Measurements from ENCODE around the gene CERS1.

The CERS1 gene

GRCh38 chr19:18869023-18869618, 26.8 kb downstream of the CERS1 start:
- no peak for DNase-seq

DNA sequence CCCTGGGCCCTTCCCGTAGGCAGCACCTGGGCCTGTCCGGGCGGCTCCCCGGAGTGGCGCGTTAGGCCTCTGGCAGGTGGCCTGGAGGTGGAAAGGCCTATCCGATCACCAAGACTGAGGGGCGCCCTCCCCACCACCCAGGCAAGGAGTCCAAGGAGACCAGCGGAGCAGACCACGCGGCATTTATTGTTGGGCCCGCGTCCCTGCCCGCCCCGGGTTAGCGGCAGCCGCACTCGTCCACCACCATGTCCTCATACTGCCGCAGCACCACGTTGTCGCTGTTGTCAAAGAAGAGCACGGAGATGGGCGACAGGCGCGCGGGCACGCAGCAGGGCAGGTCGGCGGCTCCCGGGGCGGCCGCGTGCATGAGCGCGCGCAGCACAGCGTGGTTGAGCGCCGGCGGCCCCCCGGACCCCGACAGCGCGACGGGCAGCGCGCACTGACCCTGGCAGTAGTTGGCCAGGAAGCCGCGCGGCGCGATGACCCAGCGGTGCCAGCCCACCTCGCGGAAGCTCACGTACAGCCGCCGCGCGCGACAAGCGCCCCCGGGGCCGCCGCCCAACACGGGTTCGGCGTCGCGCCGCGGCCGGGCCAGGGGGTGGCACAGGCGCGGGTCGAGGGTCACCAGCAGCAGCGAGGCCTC, 27.5 kb downstream of the CERS1 start:
- DNase-seq: no peak

DNA sequence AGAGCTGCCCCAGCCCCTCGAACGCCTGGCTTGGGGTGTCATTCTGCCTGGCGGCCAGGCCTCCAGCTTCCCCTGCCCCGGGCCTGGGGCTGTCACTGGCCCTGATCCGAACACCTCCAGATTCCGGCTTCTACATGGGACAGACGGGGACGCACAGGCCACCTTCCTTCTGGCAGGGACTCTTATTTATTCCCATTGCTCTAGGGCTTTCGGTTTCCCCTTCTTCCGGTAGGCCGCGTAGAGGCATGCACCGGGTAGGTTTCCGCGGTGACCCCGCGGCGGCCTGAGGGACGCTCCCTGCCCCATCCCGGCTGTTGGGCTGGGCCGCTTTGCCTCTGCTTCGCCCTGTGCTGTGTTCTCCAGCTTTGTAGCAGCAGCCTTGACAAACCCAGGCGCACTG, 28.2 kb downstream of the CERS1 start:
- no peak for DNase-seq

DNA sequence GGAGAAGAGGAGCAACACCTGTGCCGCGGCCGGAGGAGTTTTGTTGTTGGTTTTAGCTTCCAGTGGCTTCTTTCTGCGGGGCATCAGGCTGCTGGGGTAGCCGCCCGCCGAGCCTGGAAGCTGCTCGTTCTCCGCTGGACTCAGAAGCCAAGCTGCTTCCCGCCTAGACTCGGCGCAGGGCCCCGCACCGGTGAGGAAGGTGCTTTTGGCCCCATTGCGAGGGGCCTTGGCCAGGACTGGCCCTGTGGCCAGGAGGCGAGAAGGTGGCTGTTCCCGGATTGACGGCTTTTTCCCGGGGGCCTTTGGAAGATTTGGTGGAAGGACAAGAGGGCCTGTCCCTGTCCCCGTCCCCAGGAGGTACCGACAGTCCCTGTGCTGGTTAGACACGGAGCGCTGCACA, 28.8 kb downstream of the CERS1 start:
- DNase-seq: no peak

DNA sequence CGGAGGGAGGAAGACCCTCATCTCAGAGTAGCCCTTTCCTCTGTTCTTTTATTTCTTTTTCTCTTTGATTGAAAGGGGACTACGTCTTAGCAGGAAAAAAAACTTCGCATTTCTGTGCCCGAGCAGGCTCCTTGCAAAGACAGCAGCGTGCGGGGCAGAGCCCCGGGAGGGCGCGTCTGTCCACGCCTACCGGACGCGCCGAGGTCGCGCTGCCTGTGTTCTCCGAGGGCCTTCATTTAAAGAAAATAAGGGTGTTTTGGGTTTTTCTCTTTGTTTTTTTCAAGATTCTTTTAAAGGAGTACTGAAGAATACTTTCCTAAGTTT, 29.2 kb downstream of the CERS1 start:
- DNase-seq: no peak

- peak; percentile 64 for DNase-seq
Observed at GRCh38 chr19:18865973-18866799, 29.8 kb downstream of the CERS1 start.

DNA sequence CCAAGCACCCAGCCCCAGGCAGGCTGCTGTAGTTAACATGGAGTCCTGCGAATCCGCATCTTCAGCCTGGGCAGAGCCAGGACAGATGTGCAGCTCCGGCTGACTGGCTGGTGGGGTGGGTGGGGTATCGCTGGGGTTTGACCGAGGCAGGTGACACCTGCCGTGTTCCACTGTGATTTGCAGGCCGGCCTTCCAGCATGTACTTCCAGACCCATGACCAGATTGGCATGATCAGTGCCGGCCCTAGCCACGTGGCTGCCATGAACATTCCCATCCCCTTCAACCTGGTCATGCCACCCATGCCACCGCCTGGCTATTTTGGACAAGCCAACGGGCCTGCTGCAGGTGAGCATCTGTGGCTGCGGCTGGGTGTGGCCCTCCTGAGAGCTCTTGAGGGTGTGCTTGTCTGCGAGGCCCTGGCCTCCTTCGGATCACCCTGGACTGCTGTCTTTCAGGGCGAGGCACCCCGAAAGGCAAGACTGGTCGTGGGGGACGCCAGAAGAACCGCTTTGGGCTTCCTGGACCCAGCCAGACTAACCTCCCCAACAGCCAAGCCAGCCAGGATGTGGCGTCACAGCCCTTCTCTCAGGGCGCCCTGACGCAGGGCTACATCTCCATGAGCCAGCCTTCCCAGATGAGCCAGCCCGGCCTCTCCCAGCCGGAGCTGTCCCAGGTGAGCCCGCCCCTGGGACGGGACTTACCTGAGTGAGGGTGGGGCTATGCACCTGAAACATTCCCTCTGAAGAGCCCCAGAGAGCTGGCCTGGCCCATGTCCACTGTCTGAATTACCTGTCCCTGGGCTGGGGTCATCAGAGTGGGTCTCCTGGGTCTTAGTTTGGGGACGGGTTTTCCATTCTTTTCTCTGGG, 30.6 kb downstream of the CERS1 start:
- DNase-seq: no peak

DNA sequence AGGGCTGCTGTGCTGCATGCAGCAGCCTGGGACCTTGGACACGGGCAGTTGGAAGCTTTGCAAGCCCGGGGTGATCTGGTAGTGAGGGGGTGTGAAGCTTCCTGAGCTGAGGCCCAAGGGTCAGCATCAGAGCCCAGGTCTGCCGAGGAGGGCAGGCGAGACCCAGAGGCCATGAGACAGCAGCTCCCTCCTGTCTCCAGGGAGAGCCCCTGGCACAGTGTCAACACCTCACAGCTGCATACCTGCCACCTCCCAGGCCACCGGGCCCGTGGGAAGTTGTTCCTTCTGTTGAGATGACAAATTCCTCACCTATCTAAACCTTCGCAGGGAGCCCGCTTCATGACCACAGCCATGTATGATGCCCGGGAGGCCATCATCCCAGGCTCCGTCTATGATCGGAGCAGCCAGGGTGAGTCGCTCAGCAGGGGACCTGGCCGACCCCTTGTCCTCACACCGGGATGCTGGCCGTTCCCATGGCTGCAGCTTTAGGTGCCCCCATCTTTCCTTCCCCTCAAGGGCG, 32.1 kb downstream of the CERS1 start:
- no peak for DNase-seq

DNA sequence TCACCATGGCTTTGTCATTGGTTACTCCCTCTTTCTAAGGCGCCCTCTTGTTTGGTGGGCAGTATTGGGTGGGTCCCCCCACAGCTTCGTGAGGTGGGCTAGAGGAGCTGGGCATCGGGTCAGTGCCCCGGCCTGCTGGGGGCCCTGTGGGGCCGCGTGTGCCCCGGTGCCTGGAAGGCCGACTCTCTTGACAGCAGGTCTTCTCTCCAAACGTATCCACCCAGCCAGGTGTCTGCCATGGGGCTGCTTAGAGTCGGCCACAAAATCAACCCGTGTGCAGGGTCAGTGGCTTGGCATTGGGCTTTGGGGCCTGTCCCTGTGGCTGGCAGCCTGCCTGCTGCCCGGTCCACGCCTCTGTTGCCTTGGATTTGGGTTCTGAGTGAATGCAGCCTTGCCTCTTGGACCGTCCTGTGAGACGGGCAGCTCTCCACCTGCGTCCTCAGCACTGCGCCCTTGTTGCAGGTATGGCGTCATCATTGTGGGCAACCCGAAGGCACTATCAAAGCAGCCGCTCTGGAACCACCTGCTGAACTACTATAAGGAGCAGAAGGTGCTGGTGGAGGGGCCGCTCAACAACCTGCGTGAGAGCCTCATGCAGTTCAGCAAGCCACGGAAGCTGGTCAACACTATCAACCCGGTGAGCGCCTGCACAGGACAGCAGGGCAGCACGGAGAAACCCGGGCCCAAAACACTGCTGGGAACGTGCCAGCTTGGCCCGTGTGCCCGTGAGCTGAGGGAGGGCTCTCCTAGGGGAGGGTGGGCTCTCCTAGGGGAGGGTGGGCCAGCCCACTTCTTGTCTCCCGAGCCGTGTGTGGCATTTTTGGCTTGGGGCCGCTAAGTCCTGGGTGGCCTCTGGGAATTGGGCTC, 32.7 kb downstream of the CERS1 start:
- DNase-seq: no peak

GRCh38 chr19:18861917-18862316, 34.0 kb downstream of the CERS1 start:
- no peak for DNase-seq

- DNase-seq: no peak
Observed at GRCh38 chr19:18861235-18861634, 34.7 kb downstream of the CERS1 start.

DNA sequence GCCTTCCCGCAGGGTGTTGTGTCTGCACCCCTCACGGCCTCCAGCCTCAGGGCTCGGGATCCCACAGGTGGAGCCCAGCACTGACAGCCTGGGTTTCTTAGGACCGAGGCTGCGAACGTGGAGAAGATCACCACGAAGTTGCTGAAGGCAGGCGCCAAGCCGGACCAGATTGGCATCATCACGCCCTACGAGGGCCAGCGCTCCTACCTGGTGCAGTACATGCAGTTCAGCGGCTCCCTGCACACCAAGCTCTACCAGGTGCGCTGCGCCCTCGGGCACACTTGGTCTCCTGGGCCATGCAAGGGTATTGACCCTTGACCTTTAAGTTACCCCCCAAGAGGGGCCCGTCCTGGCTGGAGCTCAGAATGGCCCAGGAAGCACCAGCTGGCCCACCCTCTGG, 35.2 kb downstream of the CERS1 start:
- DNase-seq: no peak

DNA sequence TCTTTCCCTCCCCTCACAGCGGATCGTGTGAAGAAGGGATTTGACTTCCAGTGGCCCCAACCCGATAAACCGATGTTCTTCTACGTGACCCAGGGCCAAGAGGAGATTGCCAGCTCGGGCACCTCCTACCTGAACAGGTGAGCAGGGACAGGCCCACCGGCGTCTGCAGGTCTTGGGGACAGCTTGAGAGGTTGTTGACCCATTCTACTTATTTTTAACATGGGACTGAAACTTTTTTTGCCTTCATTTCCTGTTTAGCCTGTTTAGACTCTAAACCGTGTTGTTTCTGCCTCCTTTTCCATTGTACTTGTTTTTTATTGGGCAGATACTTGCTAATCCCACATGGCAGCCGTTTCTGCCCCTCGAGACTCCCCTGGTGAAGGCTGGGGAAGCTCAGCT, 35.7 kb downstream of the CERS1 start:
- DNase-seq: no peak

GRCh38 chr19:18859676-18860301, 36.2 kb downstream of the CERS1 start:
- DNase-seq: no peak

DNA sequence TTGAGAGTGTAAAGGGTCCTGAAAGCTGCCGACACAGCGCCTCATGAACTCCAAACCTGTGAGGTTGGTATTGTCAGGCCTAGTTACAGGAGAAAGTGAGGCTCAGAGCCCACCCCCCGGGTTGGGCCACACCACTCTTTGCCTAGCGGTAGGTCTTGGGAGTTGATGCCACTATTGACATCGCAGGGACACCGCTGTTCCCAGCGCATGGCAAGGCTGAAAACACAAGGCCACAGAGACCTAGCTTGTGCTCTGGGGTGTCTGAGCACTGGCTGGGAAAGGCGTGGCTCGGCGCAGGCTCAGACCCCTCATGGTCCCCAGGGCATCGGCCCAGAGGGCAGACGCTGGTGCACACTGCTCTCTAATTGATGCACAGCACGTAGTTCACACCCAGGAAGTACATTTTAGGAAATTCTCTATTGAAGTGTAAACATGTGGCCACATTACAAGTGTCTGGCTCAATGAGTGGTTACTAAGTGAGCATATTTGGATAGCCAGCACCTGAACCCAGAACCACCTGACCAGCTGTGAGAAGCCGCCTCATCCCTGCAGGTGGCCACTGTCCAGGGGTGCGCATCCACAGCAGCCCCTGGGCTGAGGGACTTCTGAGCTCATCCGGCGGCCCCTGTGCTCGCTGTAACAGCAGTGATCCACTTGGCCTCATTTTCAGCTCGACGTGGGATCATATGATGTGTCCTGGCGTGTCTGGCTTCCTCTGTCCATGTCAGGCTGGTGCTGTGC, 36.9 kb downstream of the CERS1 start:
- DNase-seq: no peak

- no peak for DNase-seq
Observed at GRCh38 chr19:18857223-18857622, 38.7 kb downstream of the CERS1 start.

GRCh38 chr19:18856385-18857126, 39.4 kb downstream of the CERS1 start:
- DNase-seq: no peak

- DNase-seq: no peak
Observed at GRCh38 chr19:18855647-18856384, 40.1 kb downstream of the CERS1 start.

DNA sequence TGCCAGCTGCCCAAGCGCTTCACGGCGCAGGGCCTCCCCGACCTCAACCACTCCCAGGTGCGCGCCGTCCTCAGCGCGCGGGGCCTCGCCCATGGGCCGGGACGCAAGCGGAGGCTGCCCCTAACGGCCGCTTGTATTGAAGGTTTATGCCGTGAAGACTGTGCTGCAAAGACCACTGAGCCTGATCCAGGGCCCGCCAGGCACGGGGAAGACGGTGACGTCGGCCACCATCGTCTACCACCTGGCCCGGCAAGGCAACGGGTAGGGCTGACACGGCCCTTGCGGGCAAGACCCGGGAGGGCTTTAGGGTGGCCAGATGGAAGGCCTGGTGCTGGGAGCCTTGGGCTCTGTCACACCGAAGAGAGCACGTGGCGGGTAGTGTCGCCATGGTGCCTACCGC, 41.0 kb downstream of the CERS1 start:
- DNase-seq: no peak
